Neutrophil (primary cell): ENCODE data around the gene HDLBP.

Source experiments
- H3K27ac ChIP-seq: fragments of 200-600 bp; sonication (generic); 2 replicates; pipeline ENCODE4 v1.5.1; 2016; ENCODE audit warnings: mild to moderate bottlenecking, moderate library complexity
- H3K27me3 ChIP-seq: fragments of 200-600 bp; sonication (generic); 2 replicates; pipeline ENCODE4 v1.6.0; 2016; ENCODE audit warnings: mild to moderate bottlenecking
- H3K36me3 ChIP-seq: fragments of 200-600 bp; sonication (generic); 2 replicates; pipeline ENCODE4 v1.5.1; 2017
- H3K4me1 ChIP-seq, 2 experiments: fragments of 200-600 bp in 1 of 2; sonication (generic) in 1 of 2; 1 replicate in 1 of 2; 2 replicates in 1 of 2; pipeline versions ENCODE4 v1.5.1 to v1.6.1; 2013 to 2016; ENCODE audit warnings: low read depth in 1 of 2, low read length in 1 of 2, mild to moderate bottlenecking in 1 of 2, moderate library complexity in 1 of 2; ENCODE audit not compliant: control insufficient read depth in 1 of 2, insufficient read depth in 1 of 2
- H3K4me3 ChIP-seq, 2 experiments: fragments of 200-600 bp in 1 of 2; sonication (generic) in 1 of 2; 1 replicate in 1 of 2; 2 replicates in 1 of 2; pipeline ENCODE4 v1.5.1; 2013 to 2016; ENCODE audit warnings: low read depth in 1 of 2, low read length in 1 of 2, mild to moderate bottlenecking in 1 of 2, moderate library complexity in 1 of 2
- H3K9me3 ChIP-seq: fragments of 200-600 bp; sonication (generic); 2 replicates; pipeline ENCODE4 v1.5.1; 2016
- TF ChIP-seq, protein P1 (sequence below): fragments of 200-600 bp; sonication (generic); IDR thresholded peaks from 2 replicates; pipeline ENCODE4 v1.5.1; 2016; ENCODE audit warnings: antibody characterized with exemption

HDLBP gene

DNA sequence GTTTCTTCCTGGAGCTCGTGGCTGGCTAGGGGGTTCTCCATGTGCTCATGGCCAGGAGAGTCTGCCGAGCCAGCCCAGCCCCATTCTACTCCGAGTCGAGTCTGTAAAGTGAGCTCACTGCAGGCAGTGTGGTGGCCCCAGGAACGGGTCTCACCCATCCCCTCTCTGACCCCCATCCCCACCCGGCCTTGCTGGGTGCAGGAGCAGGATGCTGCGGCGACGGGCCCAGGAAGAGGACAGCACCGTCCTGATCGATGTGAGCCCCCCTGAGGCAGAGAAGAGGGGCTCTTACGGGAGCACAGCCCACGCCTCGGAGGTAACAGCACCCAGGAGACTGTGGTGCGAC is 125.6 kb downstream of the HDLBP start:
- Histone ChIP-seq H3K9me3 (no peaks in the 10 kb centered on the region), H3K4me3 (no peak overlapping the region), H3K27ac (no peak overlapping the region), H3K36me3 (peaks cover 2% of the 10 kb centered on the region), H3K27me3 (no peaks in the 10 kb centered on the region), H3K4me1 (no peaks in the 10 kb centered on the region)
- TF ChIP-seq, protein P1, sequence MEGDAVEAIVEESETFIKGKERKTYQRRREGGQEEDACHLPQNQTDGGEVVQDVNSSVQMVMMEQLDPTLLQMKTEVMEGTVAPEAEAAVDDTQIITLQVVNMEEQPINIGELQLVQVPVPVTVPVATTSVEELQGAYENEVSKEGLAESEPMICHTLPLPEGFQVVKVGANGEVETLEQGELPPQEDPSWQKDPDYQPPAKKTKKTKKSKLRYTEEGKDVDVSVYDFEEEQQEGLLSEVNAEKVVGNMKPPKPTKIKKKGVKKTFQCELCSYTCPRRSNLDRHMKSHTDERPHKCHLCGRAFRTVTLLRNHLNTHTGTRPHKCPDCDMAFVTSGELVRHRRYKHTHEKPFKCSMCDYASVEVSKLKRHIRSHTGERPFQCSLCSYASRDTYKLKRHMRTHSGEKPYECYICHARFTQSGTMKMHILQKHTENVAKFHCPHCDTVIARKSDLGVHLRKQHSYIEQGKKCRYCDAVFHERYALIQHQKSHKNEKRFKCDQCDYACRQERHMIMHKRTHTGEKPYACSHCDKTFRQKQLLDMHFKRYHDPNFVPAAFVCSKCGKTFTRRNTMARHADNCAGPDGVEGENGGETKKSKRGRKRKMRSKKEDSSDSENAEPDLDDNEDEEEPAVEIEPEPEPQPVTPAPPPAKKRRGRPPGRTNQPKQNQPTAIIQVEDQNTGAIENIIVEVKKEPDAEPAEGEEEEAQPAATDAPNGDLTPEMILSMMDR: no peak

DNA sequence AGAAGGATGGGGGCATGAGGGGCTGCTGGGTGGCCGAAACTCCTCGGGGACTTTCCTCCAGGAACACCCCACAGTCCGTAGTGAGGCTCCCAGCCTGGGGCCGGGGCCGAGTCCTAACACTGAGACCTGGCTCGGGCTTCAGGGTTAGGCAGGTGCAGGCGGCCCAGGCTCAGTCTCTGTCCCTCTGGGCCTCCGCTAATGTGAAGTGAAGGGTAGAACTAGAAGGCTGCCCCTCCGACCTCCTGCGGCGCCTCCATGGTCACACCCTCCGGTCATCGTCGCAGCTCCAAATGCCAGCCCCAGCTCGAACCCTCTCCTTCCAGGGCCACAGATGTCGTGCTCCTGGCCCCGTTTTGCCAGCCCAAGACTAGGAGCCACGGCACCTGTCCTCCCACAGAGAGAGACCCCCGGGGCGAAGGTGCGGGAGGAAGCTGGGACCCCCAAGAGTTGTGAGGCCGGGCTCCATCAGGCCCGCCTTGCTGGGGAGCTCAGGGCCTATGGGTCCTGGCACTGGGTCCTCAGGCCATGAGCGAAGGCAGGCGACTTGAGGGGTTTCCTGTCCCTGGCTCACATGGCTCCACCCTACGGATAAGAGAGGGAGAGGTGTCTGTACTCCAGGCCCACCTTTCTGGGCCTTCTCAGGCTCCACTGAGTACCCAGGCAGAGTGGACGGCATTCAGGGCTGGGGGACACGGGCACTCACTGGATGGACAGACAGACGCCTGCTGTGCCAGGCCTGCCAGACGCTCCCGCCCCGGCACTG is 126.2 kb downstream of the HDLBP start:
- Histone ChIP-seq H3K4me3 (no peak overlapping the region), H3K9me3 (no peaks in the 10 kb centered on the region), H3K36me3 (peaks cover 7% of the 10 kb centered on the region), H3K27ac (no peak overlapping the region), H3K27me3 (no peaks in the 10 kb centered on the region), H3K4me1 (no peaks in the 10 kb centered on the region)
- TF ChIP-seq, protein P1: no peak

DNA sequence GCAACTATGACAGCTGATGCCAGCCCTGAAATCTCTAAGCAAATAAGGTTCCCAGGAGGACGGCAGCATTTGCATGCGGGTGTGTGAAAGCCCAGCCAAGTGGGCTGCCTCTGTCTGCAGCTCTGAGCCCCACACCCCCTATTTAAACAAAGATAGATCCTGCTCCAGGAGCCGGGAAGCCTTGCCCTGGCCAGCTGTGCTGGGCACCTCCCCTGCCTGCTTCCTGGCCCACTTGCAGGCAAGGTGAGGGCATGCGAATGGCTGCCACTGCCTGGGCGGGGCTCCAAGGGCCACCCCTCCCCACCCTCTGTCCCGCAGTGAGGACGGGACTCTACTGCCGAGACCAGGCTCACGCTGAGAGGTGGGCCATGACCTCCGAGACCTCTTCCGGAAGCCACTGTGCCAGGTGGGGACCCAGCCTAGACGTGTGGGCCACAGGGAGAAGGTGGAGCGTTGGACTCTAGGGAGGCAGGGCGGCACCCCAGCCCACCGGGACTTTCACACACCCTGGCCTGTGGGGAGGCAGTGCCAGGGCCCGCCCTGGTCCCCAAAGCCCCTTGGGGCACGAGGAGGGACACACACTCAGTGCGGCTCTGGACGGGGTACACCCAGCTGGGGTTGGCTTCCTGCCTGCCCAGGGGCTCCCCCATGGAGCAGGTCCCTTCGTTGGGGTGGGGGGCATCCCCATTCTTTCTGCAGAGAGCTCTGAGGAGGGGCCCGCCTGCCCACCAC is 126.9 kb downstream of the HDLBP start, which contains the start of gene ANO7:
TSS of gene ANO7 (plus strand) at position 317 of the 732 bp plus-strand sequence. CDS start 1,387 bp downstream, outside the sequence.
- Histone ChIP-seq H3K4me3 (no peak within 1 kb of the TSS), H3K27ac (no peak within 1 kb of the TSS), H3K4me1 (no peaks in the 10 kb centered on the region), H3K36me3 (peaks cover 13% of the 10 kb centered on the region), H3K27me3 (no peaks in the 10 kb centered on the region), H3K9me3 (no peaks in the 10 kb centered on the region)
- TF ChIP-seq, protein P1: no peak

DNA sequence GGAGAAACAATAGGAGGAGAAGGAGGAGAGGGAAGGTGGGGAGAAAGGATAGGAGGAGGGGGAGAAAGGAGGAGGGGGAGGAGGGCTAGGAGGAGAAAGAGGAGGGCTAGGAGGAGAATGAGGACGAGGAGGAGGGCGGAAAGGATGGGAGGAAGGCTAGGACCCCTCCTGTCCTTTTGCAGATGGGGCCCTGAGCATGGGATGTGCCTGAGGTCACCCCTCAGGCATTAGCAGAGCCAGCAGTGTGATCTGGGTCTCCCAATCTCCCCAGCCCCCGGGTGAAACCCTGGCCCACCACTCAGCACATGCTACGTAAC is 127.6 kb downstream of the HDLBP start:
- H3K4me3 ChIP-seq: no peak overlapping the region
- TF ChIP-seq, protein P1: no peak

DNA sequence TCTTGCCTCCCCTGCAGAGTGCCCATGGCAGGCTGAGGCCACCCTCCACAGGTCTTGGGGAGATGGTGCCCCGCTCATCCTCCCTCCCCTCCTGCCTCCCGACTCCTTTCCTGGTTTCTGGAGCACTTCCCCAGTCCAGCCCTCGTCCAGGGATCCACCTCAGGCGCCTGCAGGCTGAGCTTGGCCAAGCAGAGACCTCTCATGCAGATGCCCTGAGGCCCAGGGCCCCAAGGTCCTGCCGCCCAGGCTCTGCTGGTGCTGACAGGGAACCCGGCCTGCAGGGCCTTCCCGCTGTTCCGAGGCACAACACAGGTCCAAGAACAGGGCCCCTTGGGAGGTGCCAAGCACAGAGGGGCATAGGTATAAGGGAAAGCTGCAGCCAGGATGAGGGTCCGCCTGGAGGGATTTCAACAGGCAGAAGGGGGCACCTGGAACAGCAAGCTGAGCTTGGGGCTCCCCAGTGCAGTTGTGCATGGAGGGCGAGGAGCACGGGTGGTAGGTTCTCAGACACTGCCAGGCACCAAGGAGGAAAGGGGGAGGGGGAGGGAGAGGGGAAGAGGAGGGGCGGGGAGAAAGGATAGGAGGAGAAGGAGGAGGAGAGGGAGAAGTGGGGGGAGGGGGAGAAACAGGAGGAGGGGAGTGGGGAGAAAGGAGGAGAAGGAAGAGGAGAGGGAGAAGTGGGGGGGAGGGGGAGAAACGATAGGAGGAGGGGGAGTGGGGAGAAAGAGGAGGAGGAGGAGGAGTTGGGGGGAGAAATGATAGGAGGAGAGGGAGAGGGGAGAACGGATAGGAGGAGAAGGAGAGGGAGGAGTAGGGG is 128.2 kb downstream of the HDLBP start:
- Histone ChIP-seq H3K4me1 (no peaks in the 10 kb centered on the region), H3K9me3 (no peaks in the 10 kb centered on the region), H3K27ac (no peak overlapping the region), H3K36me3 (peaks cover 25% of the 10 kb centered on the region), H3K4me3 (no peak overlapping the region), H3K27me3 (no peaks in the 10 kb centered on the region)
- TF ChIP-seq, protein P1: no peak

More for the DNA sequence above, 127.6 kb downstream of the HDLBP start:
- H3K9me3 ChIP-seq: no peaks in the 10 kb centered on the region
- H3K27me3 ChIP-seq: no peaks in the 10 kb centered on the region
- H3K27ac ChIP-seq: no peak overlapping the region
- H3K4me1 ChIP-seq: no peaks in the 10 kb centered on the region
- peaks cover 19% of the 10 kb centered on the region for H3K36me3 ChIP-seq
